OCI-LY3 (cell line): ENCODE measurements around the gene ENOPH1.

Experiments used
- CTCF ChIP-seq: fragments of 200-600, 300-600 bp; sonication (generic); IDR thresholded peaks from 2 replicates; pipeline ENCODE4 v1.5.1; 2014; ENCODE audit warnings: antibody characterized with exemption, low read length, low read depth
- EZH2phosphoT487 ChIP-seq: fragments of 200-600 bp; shearing (Covaris generic); IDR thresholded peaks from 2 replicates; pipeline ENCODE4 v1.6.1; 2018; ENCODE audit warnings: antibody characterized with exemption, mixed run types, low read depth

GRCh38 chr4:82484996-82485783 is 54.8 kb downstream of the ENOPH1 start:
- TF ChIP-seq CTCF (no peak), EZH2phosphoT487 (no peak)
